ENCODE measurements around the gene AGGF1. TPM values are rescaled to one million over a fixed set of nuclear protein-coding genes. Genes with fewer than 3 reads are reported as not detected.

Gene AGGF1
- polyA plus RNA-seq, 1 donor from 2014 or later, result 41.2 TPM

DNA sequence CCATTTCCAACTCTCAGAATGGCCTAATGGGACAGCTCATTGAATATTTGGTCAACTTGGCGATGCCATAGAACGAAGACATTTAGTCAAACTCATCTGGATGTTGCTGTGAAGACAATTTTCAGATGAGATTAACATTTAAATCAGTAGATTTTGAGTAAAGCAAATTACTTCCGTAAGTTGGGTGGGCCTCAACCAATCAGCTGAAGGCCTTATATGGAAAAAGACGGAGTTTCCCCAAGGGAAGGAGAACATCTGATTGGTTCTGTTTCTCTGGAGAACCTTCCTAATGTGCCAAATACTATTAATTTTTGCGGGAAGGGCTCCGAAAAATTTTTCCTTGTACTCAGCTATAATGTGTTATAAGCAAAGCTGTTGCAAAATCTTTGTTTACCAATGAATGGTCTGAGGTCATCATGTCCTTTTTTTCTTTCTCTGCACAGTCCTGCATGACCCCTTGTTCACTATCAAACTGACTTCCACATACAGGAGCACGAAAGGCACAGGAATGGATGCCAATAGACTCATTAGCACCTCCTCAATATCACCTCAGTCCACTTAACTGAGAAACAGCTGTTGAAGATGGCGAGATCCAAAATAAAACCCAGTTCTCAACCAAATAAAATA lies 49.6 kb upstream of the AGGF1 start:
- Histone ChIP-seq H3K9ac (ENCODE audit: low read length) (no peak overlapping the region), H3K27ac (ENCODE audit: low read length) (no peak overlapping the region), H3K79me2 (replicated peaks; ENCODE audit: insufficient read depth, low read length) (no peaks in the 10 kb centered on the region), H3K9me2 (ENCODE audit: insufficient read depth, low read length) (no peaks in the 10 kb centered on the region), H3K36me3 (ENCODE audit: insufficient read depth, low read length) (no peaks in the 10 kb centered on the region), H3K4me3 (ENCODE audit: low read length) (no peak overlapping the region), H4K20me1 (ENCODE audit: insufficient read depth) (no peaks in the 10 kb centered on the region), H3K9me3 (ENCODE audit: low read length) (no peaks in the 10 kb centered on the region), H3F3A (ENCODE audit: insufficient read depth, low read length, poor library complexity, severe bottlenecking) (no peaks in the 10 kb centered on the region), H3K27me3 (ENCODE audit: insufficient read depth, low read depth, low read length) (no peaks in the 10 kb centered on the region), H2AFZ (ENCODE audit: low read depth, low read length) (no peak overlapping the region), H3K4me2 (ENCODE audit: low read length) (no peak overlapping the region)
- TF ChIP-seq TAF1 (IDR thresholded peaks at IDR 0.05; ENCODE audit: low read depth), result no peak
- TF ChIP-seq, protein P1, sequence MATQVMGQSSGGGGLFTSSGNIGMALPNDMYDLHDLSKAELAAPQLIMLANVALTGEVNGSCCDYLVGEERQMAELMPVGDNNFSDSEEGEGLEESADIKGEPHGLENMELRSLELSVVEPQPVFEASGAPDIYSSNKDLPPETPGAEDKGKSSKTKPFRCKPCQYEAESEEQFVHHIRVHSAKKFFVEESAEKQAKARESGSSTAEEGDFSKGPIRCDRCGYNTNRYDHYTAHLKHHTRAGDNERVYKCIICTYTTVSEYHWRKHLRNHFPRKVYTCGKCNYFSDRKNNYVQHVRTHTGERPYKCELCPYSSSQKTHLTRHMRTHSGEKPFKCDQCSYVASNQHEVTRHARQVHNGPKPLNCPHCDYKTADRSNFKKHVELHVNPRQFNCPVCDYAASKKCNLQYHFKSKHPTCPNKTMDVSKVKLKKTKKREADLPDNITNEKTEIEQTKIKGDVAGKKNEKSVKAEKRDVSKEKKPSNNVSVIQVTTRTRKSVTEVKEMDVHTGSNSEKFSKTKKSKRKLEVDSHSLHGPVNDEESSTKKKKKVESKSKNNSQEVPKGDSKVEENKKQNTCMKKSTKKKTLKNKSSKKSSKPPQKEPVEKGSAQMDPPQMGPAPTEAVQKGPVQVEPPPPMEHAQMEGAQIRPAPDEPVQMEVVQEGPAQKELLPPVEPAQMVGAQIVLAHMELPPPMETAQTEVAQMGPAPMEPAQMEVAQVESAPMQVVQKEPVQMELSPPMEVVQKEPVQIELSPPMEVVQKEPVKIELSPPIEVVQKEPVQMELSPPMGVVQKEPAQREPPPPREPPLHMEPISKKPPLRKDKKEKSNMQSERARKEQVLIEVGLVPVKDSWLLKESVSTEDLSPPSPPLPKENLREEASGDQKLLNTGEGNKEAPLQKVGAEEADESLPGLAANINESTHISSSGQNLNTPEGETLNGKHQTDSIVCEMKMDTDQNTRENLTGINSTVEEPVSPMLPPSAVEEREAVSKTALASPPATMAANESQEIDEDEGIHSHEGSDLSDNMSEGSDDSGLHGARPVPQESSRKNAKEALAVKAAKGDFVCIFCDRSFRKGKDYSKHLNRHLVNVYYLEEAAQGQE (IDR thresholded peaks at IDR 0.05; ENCODE audit: borderline replicate concordance), result no peak
- TF ChIP-seq RAD21 (conservative IDR thresholded peaks at IDR 0.05), result no peak
- TF ChIP-seq, protein P2, sequence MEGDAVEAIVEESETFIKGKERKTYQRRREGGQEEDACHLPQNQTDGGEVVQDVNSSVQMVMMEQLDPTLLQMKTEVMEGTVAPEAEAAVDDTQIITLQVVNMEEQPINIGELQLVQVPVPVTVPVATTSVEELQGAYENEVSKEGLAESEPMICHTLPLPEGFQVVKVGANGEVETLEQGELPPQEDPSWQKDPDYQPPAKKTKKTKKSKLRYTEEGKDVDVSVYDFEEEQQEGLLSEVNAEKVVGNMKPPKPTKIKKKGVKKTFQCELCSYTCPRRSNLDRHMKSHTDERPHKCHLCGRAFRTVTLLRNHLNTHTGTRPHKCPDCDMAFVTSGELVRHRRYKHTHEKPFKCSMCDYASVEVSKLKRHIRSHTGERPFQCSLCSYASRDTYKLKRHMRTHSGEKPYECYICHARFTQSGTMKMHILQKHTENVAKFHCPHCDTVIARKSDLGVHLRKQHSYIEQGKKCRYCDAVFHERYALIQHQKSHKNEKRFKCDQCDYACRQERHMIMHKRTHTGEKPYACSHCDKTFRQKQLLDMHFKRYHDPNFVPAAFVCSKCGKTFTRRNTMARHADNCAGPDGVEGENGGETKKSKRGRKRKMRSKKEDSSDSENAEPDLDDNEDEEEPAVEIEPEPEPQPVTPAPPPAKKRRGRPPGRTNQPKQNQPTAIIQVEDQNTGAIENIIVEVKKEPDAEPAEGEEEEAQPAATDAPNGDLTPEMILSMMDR (IDR thresholded peaks at IDR 0.05; ENCODE audit: poor library complexity, severe bottlenecking), result no peak
- TF ChIP-seq POLR2AphosphoS5 (IDR thresholded peaks at IDR 0.05), result no peak
- no peak for TF ChIP-seq EP300 (conservative IDR thresholded peaks at IDR 0.05; ENCODE audit: poor library complexity, severe bottlenecking)
- TF ChIP-seq MXI1 (conservative IDR thresholded peaks at IDR 0.05; ENCODE audit: poor library complexity, severe bottlenecking), result no peak
- no peak for TF ChIP-seq EZH2 (IDR thresholded peaks at IDR 0.05; ENCODE audit: borderline replicate concordance, insufficient read depth, low read length, poor library complexity, severe bottlenecking)

DNA sequence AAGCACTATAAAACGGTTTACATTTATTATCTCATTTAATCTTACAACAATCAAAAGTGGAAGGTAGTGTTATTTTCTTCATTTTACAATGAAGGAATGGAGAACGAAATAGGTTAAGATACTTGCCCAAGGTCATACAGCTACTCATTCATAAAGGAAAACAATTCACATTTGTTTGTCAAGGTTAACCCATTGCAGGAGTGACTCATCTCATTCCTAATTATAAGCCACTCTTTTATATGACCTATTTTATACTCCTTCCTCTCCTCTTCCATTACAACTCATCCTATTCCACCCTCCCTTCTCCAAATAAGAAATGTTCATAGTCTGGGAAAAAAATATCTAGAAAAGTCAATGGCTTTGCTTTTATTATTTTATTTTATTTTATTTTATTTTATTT lies 47.8 kb upstream of the AGGF1 start:
- no peaks in the 10 kb centered on the region for H3K9me3 ChIP-seq (ENCODE audit: low read length)
- no peaks in the 10 kb centered on the region for H3K79me2 ChIP-seq (replicated peaks; ENCODE audit: insufficient read depth, low read length)
- no peak overlapping the region for H2AFZ ChIP-seq (ENCODE audit: low read depth, low read length)
- H3K9me2 ChIP-seq (ENCODE audit: insufficient read depth, low read length), result no peaks in the 10 kb centered on the region
- H3K36me3 ChIP-seq (ENCODE audit: insufficient read depth, low read length), result no peaks in the 10 kb centered on the region
- no peak overlapping the region for H3K4me2 ChIP-seq (ENCODE audit: low read length)
- no peak overlapping the region for H3K9ac ChIP-seq (ENCODE audit: low read length)
- no peaks in the 10 kb centered on the region for H3K27me3 ChIP-seq (ENCODE audit: insufficient read depth, low read depth, low read length)
- no peak overlapping the region for H3K27ac ChIP-seq (ENCODE audit: low read length)
- no peak for TF ChIP-seq EP300 (conservative IDR thresholded peaks at IDR 0.05; ENCODE audit: poor library complexity, severe bottlenecking)
- no peak for TF ChIP-seq POLR2AphosphoS5 (IDR thresholded peaks at IDR 0.05)
- TF ChIP-seq MXI1 (conservative IDR thresholded peaks at IDR 0.05; ENCODE audit: poor library complexity, severe bottlenecking), result no peak
- TF ChIP-seq, protein P2 (IDR thresholded peaks at IDR 0.05; ENCODE audit: poor library complexity, severe bottlenecking), result no peak
- no peak for TF ChIP-seq TAF1 (IDR thresholded peaks at IDR 0.05; ENCODE audit: low read depth)
- no peak for TF ChIP-seq EZH2 (IDR thresholded peaks at IDR 0.05; ENCODE audit: borderline replicate concordance, insufficient read depth, low read length, poor library complexity, severe bottlenecking)
- TF ChIP-seq RAD21 (conservative IDR thresholded peaks at IDR 0.05), result no peak
- TF ChIP-seq SMC3 (conservative IDR thresholded peaks at IDR 0.05; ENCODE audit: poor library complexity), result no peak
- TF ChIP-seq, protein P1 (IDR thresholded peaks at IDR 0.05; ENCODE audit: borderline replicate concordance), result no peak
- H3K4me3 ChIP-seq (ENCODE audit: low read length), result no peak overlapping the region
- no peaks in the 10 kb centered on the region for H4K20me1 ChIP-seq (ENCODE audit: insufficient read depth)
- no peaks in the 10 kb centered on the region for H3F3A ChIP-seq (ENCODE audit: insufficient read depth, low read length, poor library complexity, severe bottlenecking)

All from neural cell (in vitro differentiated cells).